GM23248 (cell line): ENCODE data around the gene ISY1. TPM values are rescaled to one million over a fixed set of nuclear protein-coding genes. Genes with fewer than 3 reads are reported as not detected.

Source experiments
- DNase-seq: peaks from one replicate; pipeline ENCODE4 v3.0.0-alpha.2; 2015
- H2AFZ ChIP-seq: fragments of 200-600 bp; sonication (generic); 2 replicates; pipeline ENCODE4 v1.6.1; 2016; ENCODE audit warnings: antibody characterized with exemption
- H3F3A ChIP-seq: fragments of 200-600 bp; sonication (generic); 2 replicates; pipeline ENCODE4 v1.6.1; 2016; ENCODE audit warnings: mild to moderate bottlenecking, antibody characterized with exemption, mixed run types; ENCODE audit not compliant: insufficient read depth
- H3K27ac ChIP-seq: fragments of 200-600 bp; sonication (generic); 2 replicates; pipeline ENCODE4 v1.5.1; 2016; ENCODE audit warnings: mild to moderate bottlenecking
- H3K27me3 ChIP-seq: fragments of 200-600 bp; sonication (generic); replicated peaks from 2 replicates; pipeline ENCODE4 v1.6.1; 2016; ENCODE audit warnings: mild to moderate bottlenecking; ENCODE audit not compliant: insufficient read depth
- H3K36me3 ChIP-seq: fragments of 200-600 bp; sonication (generic); 2 replicates; pipeline ENCODE4 v1.6.1; 2016; ENCODE audit warnings: low read depth, mild to moderate bottlenecking
- H3K4me1 ChIP-seq: fragments of 200-600 bp; sonication (generic); 2 replicates; pipeline ENCODE4 v1.6.1; 2016; ENCODE audit warnings: mild to moderate bottlenecking; ENCODE audit not compliant: insufficient read depth
- H3K4me2 ChIP-seq: fragments of 200-600 bp; sonication (generic); one replicate; pipeline ENCODE4 v1.6.1; 2016; ENCODE audit warnings: mild to moderate bottlenecking; ENCODE audit not compliant: unreplicated experiment
- H3K4me3 ChIP-seq: fragments of 200-600 bp; sonication (generic); 2 replicates; pipeline ENCODE4 v1.5.1; 2016; ENCODE audit warnings: mild to moderate bottlenecking
- H3K79me2 ChIP-seq: fragments of 200-600 bp; sonication (generic); 2 replicates; pipeline ENCODE4 v1.6.1; 2016; ENCODE audit warnings: mild to moderate bottlenecking; ENCODE audit not compliant: insufficient read depth
- H3K9ac ChIP-seq: fragments of 200-600 bp; sonication (generic); 2 replicates; pipeline ENCODE4 v1.6.1; 2016; ENCODE audit warnings: mild to moderate bottlenecking
- H3K9me2 ChIP-seq: fragments of 200-600 bp; sonication (generic); 2 replicates; pipeline ENCODE4 v1.6.1; 2016; ENCODE audit warnings: mixed run types, mild to moderate bottlenecking, moderate library complexity; ENCODE audit not compliant: insufficient read depth
- H3K9me3 ChIP-seq: fragments of 200-600 bp; sonication (generic); one replicate; pipeline ENCODE4 v1.6.1; 2017; ENCODE audit warnings: low read depth
- H4K20me1 ChIP-seq: fragments of 200-600 bp; sonication (generic); 2 replicates; pipeline ENCODE4 v1.6.0; 2016; ENCODE audit not compliant: insufficient read depth
- EZH2 ChIP-seq: fragments of 200-600 bp; sonication (generic); IDR thresholded peaks from 2 replicates; pipeline ENCODE4 v1.6.1; 2018; ENCODE audit warnings: antibody characterized with exemption, mild to moderate bottlenecking; ENCODE audit not compliant: insufficient read depth, poor library complexity, severe bottlenecking
- EZH2phosphoT487 ChIP-seq: fragments of 200-600 bp; sonication (generic); IDR thresholded peaks from 2 replicates; pipeline ENCODE4 v1.6.1; 2018; ENCODE audit warnings: antibody characterized with exemption, moderate library complexity, mild to moderate bottlenecking, low read depth; ENCODE audit not compliant: insufficient read depth
- WGBS, 2 experiments: methylation state at CpG; one replicate each; pipeline ENCODE4 v1.1.6; 2015 to 2017; ENCODE audit warnings: low lambda C conversion rate in 2 of 2, low coverage in 1 of 2; ENCODE audit errors: missing lambda C conversion rate in 2 of 2; 5-methylcytosine and 5-hydroxymethylcytosine counted together
- in situ Hi-C: fragments of 300-500 bp; cut with MboI; formaldehyde crosslinking; loops from 2 replicates; pipeline ENCODE4 v1.15.0; 2020
- polyA plus RNA-seq: library from polyadenylated mRNA; unstranded; fragments of >200 nt; fragmentation: Nextera tagmentation; extraction: Ambion mirVana; gene quantifications from 2 replicates; pipeline ENCODE4 v1.2.1, GENCODE V29; 2016
- total RNA-seq: library from RNA; depleted of rRNA; stranded (reverse); fragments of >200 nt; shearing (Covaris generic); gene quantifications from 2 replicates; pipeline ENCODE4 v1.2.3, GENCODE V29; 2014; rRNA removed

Gene ISY1
- 28.3 and 33.8 TPM in 2 replicates for total RNA-seq
- 51.3 and 51.9 TPM in 2 replicates for polyA plus RNA-seq

DNA sequence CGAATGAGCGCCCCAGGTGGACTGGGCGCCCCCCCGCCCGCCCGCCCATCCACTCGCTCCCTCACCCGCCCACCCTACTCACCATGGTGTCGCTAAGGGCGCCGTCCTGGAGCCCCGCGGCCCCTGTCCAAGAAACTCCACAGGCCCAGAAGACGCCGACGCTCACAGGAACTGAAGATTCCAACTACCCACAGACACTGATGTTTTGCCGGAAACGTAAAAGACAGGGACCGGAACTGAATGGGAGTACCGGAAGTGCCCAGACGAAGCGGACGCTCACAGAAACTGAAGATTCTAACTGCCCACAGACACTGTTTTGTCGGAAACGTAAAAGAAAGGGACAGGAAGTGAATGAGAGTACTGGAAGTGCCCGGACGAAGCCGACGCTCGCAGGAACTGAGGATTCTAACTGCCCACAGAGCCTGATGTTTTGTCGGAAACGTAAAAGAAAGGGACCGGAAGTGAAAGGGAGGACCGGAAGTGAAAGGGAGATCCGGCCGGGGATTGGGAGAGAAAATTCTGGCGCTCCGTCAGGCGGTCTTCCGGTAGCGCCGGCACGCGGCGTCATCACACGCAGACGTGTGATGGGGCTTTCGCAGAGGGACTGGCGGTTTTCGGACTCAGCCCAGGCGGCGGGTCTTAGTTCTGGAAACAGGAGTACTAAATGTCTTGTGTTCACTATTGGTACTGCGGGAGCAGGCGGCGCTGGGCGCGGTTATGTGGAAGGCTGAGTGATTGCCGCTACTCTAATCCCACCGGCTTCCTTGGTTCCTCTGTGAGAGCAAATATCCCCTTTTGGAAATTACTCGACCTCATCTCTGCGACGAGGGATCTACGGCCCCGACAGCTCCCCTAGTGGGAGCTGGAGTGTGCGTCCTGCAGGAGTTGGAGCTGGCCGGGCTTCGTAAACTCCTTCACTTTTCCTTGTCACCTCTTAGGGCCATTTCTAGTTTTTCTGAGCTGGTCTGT is at the start of gene ISY1:
Gene ISY1 (minus strand): TSS at position 173 of the 969 bp plus-strand sequence. CDS start 88 bp downstream, at position 85.
- Histone ChIP-seq H2AFZ (peak within 1 kb of the TSS; percentile 92), H3K27ac (peak within 1 kb of the TSS; percentile 96), H3K4me3 (peak within 1 kb of the TSS; percentile 98), H4K20me1 (no peaks in the 10 kb centered on the region), H3K79me2 (peaks cover 47% of the 10 kb centered on the region), H3K9ac (peak within 1 kb of the TSS; percentile 92), H3K27me3 (no peaks in the 10 kb centered on the region), H3K36me3 (peaks cover 16% of the 10 kb centered on the region), H3K9me2 (no peaks in the 10 kb centered on the region), H3K9me3 (no peaks in the 10 kb centered on the region), H3F3A (peaks cover 42% of the 10 kb centered on the region), H3K4me2 (peak within 1 kb of the TSS; percentile 100), H3K4me1 (peaks cover 18% of the 10 kb centered on the region)
- in situ Hi-C loops: no loop called here
- TF ChIP-seq EZH2phosphoT487 (no peak), EZH2 (no peak)
- DNase-seq: peak; percentile 98
- 1 to 2% methylated on average over 66 to 67 of the region's 67 CpGs for WGBS, 2 experiments

GRCh38 chr3:129207479-129207878 is 46.6 kb upstream of the ISY1 start:
- Histone ChIP-seq H3K9ac (no peak overlapping the region), H3K9me2 (no peaks in the 10 kb centered on the region), H3K4me1 (peaks cover 11% of the 10 kb centered on the region), H4K20me1 (no peaks in the 10 kb centered on the region), H3K4me3 (no peak overlapping the region), H3K27ac (no peak overlapping the region), H3K79me2 (no peaks in the 10 kb centered on the region), H3F3A (peaks cover 22% of the 10 kb centered on the region), H3K9me3 (no peaks in the 10 kb centered on the region), H3K27me3 (no peaks in the 10 kb centered on the region), H3K4me2 (no peak overlapping the region), H3K36me3 (no peaks in the 10 kb centered on the region), H2AFZ (peak overlapping the region; percentile 11)
- WGBS, 2 experiments: 20 to 21% methylated on average over 4 of the region's 4 CpGs
- TF ChIP-seq EZH2phosphoT487 (no peak), EZH2 (no peak)
- no peak for DNase-seq
- in situ Hi-C loops: no loop called here

- H3K9me3 ChIP-seq: no peaks in the 10 kb centered on the region
- in situ Hi-C loops: no loop called here
- H3K79me2 ChIP-seq: no peaks in the 10 kb centered on the region
- H2AFZ ChIP-seq: no peak overlapping the region
- H3K36me3 ChIP-seq: no peaks in the 10 kb centered on the region
- no peaks in the 10 kb centered on the region for H4K20me1 ChIP-seq
- no peak overlapping the region for H3K9ac ChIP-seq
- no peak for TF ChIP-seq EZH2phosphoT487
- no peak for TF ChIP-seq EZH2
- H3K27me3 ChIP-seq: no peaks in the 10 kb centered on the region
- WGBS, 2 experiments: 76 to 83% methylated on average over 8 of the region's 8 CpGs
- peaks cover 6% of the 10 kb centered on the region; the same call in 1 of the 2 replicates for H3F3A ChIP-seq
- H3K4me1 ChIP-seq: no peaks in the 10 kb centered on the region
- H3K4me3 ChIP-seq: no peak overlapping the region
- no peak overlapping the region for H3K27ac ChIP-seq
- no peak for DNase-seq
- H3K4me2 ChIP-seq: no peak overlapping the region
- no peaks in the 10 kb centered on the region for H3K9me2 ChIP-seq
These were observed 44.4 kb upstream of the ISY1 start for GRCh38 chr3:129205109-129205832.

DNA sequence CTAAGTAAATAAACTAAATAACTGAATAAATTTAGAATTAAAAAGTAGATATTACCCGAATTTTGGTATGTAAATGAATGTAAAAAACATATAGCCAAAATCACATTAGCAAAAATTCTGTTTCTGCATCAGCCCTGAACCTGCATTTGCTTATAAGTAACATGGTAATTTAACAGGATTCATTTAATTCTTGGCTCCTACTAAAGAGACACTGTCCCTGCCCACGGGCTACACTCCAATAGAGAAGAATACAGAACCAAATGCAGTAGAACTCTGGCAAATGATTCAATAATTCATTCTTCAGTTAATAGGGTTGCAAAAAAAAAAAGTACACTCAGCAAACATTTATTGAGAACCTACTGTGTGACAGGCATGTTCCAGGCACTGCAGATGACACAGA is 43.6 kb upstream of the ISY1 start:
- Histone ChIP-seq H3K4me3 (no peak overlapping the region), H3K4me1 (no peaks in the 10 kb centered on the region), H3K9me3 (no peaks in the 10 kb centered on the region), H3K79me2 (no peaks in the 10 kb centered on the region), H3K4me2 (no peak overlapping the region), H2AFZ (no peak overlapping the region), H3K9me2 (no peaks in the 10 kb centered on the region), H3F3A (no peaks in the 10 kb centered on the region), H3K27ac (no peak overlapping the region), H3K9ac (no peak overlapping the region), H3K27me3 (no peaks in the 10 kb centered on the region), H4K20me1 (no peaks in the 10 kb centered on the region), H3K36me3 (no peaks in the 10 kb centered on the region)
- TF ChIP-seq EZH2phosphoT487 (no peak), EZH2 (no peak)
- 22 to 24% methylated on average over 2 of the region's 2 CpGs for WGBS, 2 experiments
- in situ Hi-C loops: no loop called here
- DNase-seq: no peak
